ENCODE data around the gene ROBO1.
"Not testable (repeated sequence)": the region's sequence is repeated elsewhere in the genome, so short reads cannot be mapped to it uniquely, and the experiment has no call there.

ROBO1 gene

DNA sequence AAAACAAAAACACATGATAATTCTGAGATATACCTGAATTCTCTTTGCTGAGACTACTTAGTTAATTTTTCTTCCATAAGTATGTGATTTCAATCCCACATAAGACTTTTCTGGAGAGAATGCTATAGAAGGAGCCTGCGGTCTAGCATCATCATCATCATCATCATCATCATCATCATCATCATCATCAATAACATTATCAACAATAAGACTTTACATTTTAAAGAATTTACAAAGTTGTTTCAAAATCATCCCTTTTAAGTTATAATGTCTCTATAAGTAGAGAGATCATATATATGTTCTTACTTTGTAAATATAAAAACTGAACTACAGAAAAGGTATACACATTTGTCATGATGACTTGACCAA is 965.3 kb downstream of the ROBO1 start:
- DNase-seq (ENCODE audit: low read depth in 2 of 2), result no peak

DNA sequence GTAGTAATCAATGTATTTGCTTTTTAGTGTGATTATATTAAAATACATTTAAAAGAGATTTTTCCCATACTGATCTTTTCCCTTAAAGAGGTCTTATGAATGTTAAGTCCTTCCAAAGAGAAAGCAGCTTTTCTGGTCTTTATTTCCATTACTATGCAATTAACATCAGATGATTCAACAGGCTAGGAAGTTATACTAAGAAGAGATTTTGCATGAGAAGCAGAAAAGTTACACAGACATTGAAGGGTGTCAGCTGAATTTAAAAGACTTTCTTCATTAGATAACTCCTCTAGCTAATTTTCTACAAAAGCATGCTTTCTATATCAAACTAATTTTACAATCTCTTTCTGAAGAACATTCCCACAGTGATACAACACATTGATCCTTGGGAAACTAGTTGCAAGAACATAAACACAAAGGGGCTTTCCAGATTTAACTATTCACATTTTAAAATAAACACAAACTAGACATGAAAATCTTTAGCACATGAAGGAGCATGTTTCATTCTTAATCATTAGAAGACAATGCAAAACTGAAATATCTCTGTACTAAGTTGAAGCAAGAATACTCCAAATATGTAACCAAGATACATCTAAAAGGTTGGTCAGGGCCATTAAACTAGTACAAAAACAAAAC is 965.8 kb downstream of the ROBO1 start:
- DNase-seq (ENCODE audit: low read depth in 2 of 2), result no peak

DNA sequence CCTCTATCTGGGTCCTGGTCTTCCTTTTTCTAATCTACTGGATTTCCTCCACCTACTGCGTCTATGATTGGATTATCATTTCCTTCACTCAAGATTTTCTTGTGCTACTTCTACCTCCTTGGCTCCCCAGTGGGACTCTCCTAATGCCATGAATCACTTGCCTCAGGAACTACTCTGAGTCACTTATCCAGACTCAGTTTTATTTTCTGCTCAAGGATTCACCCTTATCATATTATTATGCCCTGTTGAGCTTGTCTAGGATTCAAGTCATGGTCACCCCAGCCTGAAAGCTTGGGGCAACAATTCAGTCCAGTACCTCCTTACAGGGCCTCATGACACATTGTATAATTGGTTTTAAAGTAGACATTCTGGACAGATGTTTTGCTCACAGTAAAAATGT is 968.1 kb downstream of the ROBO1 start:
- no peak for DNase-seq (ENCODE audit: low read depth in 2 of 2)

GRCh38 chr3:78798266-78798832 is 969.4 kb downstream of the ROBO1 start:
- DNase-seq (ENCODE audit: low read depth in 2 of 2), result no peak

DNA sequence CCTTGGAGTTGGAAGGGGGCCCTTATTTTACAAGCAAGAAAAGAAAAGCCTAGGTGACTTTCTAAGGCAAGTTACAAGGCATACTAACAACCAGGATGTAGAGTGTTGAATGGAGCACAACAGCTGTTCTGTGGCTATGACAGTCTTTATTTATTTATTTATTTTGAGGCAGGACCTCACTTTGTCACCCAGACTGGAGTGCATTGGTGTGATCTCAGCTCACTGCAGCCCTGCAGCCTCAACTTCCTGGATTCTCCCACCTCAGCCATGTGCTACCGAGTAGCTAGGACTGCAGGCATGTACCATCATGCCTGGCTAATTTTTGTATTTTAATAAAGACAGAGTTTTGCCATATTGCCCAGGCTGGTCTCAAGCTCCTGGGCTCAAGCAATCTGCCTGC is 973.4 kb downstream of the ROBO1 start:
- no peak for DNase-seq (ENCODE audit: low read depth in 2 of 2)

- no peak for DNase-seq (ENCODE audit: low read depth in 2 of 2)
Observed at GRCh38 chr3:78792733-78793132, 975.1 kb downstream of the ROBO1 start.

GRCh38 chr3:78792212-78792611 is 975.6 kb downstream of the ROBO1 start:
- DNase-seq (ENCODE audit: low read depth in 2 of 2), result no peak

DNA sequence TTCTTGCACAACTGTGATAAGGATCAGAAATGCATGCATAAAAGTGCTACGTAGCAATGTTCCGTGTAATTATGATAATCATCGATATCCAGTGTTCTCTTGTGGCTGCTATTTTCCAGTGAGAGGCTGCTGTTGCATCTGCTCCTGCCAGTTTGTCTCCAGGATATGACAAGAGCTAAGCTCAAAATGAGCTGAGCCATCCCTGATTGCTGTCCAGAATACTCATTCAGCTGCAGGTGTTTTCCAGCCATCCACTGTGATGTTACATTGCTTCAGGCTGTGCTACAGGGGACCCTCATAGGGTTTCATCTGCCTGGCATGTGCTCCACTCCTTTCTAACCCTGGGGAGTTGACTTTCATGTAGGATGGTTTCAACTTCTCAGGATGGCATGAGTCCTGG is 976.0 kb downstream of the ROBO1 start:
- no peak for DNase-seq (ENCODE audit: low read depth in 2 of 2)

DNA sequence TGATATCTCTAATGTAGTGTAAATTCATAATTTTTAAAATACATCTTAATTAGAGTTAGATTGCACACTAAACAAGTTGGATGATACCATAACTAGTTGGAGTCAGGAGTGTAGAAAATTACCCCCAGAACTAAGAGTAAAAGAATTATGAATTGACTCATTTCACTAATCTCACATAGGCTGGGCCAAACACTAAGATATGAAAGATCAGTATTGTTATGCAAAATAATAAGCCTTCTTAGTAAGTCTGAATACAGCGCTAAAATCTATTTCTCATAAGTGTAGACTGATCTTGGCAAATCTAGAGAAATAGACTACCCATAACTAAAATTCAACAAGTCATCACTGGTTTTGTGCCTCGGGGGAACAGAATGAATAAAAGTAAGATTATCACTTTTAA is 979.0 kb downstream of the ROBO1 start:
- no peak for DNase-seq (ENCODE audit: low read depth in 2 of 2)

DNA sequence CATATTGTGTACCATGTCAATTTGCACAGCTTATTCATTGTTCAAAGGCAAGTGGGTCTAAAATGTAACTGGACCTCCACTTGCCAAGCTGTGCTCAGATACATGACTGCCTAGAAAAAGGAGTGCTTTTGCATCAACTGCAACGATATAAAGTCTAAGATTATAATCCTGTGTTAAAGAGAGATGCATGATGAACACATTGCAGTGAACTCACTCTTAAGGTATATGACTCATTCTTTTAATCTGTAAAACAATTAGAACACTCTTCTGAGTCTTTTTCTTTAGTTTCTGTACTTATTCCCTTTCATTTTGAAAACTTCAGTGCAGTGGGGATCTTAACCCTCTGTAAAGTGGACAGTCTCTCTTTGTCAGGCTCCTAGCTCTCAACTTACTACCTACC is 982.8 kb downstream of the ROBO1 start:
- no peak for DNase-seq (ENCODE audit: low read depth in 2 of 2)

DNA sequence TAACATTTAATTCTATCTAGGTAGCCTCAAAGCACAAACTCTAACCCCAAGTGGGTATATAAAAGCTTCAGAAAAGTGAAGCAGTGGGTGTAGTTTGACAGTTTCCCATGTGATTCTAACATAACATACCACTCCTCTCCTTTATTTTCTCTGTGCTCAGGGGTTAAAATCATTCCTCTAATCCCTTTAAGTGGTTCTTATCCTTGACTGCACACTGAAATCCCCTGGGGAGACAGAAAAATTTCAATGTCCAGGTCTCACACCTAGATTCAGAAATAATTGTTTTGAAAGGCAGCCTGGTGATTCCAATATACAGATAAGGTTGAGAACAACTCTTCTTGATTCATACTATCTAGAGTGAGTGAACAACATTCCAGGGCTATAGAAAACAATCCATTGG is 986.4 kb downstream of the ROBO1 start:
- DNase-seq (ENCODE audit: low read depth in 2 of 2), result no peak

- no peak for DNase-seq (ENCODE audit: low read depth in 2 of 2)
Observed at GRCh38 chr3:78765671-78766485, 1001.9 kb downstream of the ROBO1 start.

DNA sequence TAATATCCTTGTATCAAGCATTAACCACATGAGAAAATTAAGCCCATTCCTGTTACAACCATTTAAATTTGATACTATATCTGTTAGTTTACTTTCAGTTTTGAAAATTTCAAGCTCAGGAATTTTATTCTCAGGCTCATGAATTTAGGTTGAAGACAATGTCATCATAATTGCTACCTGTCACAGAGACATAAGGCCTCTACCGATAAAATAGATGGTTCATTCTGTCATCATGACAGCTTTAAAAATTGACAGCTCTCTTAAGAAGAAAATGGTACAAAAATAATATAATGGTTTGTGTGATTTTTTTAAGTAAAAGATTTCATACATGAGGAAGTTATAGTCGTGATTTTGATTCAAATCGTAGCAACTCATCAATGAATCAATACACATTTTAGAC is 1003.2 kb downstream of the ROBO1 start:
- no peak for DNase-seq (ENCODE audit: low read depth in 2 of 2)

DNA sequence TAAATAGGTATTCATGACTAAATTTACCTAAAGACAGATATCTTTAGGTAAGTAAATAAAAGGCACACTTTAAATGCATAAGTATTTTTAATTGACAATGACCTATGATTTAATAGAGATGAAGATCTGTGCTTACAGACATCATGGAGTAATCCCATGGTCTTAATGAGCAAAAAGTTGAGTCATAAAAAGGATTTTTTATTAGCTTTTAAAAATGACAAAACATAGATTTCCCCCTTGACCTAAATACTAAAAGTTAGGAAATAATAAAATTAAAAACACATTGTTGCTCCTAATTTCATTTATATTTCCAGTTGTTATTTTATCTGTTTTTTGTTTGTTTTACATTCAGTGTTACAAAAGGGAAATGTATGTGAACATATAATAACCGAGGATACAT is 1005.7 kb downstream of the ROBO1 start:
- no peak for DNase-seq (ENCODE audit: low read depth in 2 of 2)

- DNase-seq (ENCODE audit: low read depth in 2 of 2), result no peak
Observed at GRCh38 chr3:78761126-78761525, 1006.7 kb downstream of the ROBO1 start.

GRCh38 chr3:78757731-78758130 is 1010.1 kb downstream of the ROBO1 start:
- DNase-seq (ENCODE audit: low read depth in 2 of 2), result no peak

DNA sequence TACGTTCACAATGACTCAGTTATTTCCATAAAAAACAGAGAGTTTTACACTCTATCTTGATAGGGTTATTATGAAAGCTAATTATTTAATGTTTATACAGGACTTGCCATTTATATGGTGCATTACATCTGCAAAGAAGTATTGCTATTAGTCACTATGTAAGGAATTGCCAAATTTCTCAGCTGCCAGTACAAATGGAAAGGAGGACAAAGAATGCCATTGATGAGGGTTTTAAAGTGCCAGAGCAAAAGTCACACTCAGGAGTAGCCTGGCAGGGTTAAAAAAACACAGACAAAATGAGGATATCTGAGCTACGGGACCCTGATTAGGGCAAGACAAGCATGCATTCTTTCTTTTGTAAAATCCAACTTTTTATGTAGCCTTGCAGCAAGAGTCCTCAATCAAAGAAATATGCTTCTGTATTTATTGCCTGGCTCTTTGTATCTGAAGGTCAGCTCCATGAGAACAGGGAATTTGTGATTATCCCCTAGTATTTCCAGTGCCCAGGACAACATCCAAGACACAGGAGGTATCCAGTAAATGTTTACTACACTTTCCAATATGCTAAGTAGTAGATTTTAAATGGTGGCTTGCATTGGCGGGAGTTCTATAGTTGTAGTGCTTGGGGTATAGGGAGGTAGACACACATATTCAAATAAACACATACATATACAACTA is 1013.6 kb downstream of the ROBO1 start:
- no peak for DNase-seq (ENCODE audit: low read depth in 2 of 2)

DNA sequence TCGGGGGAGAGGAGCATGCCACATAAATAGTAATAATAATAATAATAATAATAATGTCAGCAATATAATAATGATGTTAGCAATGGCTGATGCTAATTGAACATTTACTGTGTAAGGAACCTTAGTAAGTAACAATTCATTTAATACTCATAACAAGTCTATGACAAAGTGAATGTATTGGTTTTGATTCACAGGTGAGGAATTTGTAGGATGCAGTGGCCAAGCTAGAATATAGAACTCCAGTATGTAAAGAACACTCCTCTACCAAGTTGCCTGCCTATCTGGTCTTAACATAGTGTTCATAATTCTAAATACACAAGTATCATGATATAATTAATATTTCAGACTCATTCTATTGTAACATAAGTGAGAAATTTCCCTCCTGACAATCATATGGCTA is 1016.5 kb downstream of the ROBO1 start:
- DNase-seq (ENCODE audit: low read depth in 2 of 2), result no peak

DNA sequence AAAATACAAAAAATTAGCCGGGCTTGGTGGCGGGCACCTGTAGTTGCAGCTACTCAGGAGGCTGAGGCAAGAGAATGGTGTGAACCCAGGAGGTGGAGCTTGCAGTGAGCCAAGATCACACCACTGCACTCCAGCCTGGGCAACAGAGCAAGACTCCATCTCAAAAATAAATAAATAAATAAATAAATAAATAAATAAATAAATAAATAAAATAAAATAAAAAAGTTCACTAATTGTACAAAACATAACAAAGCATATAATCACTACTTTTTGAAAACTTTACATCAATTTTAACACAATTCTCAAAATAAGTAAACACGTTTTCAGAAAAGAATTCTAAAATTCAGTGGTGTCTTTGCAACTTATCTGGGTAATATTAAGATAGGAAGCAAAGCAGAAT is 1017.5 kb downstream of the ROBO1 start:
- DNase-seq (ENCODE audit: low read depth in 2 of 2), result not testable (repeated sequence)

GRCh38 chr3:78749056-78749455 is 1018.7 kb downstream of the ROBO1 start:
- no peak for DNase-seq (ENCODE audit: low read depth in 2 of 2)

GRCh38 chr3:78745847-78746246 is 1022.0 kb downstream of the ROBO1 start:
- no peak for DNase-seq (ENCODE audit: low read depth in 2 of 2)

DNA sequence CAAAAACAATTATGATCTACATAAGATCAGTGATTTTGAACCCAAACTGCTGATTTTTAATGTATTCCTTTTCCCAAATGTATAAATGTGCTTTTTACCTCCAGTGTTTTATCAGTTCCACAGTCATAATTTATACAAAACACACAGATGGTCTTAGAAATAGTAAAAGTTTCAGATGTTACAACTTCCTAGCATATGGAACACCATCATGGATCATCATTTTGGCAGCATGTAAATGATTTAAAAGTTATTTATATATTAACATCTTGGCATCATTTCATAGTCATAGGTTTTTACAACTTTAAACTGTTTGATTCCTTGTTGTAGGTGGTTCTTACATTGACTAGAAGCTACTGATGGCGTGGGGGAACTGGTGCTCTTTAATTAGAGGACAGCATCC is 1025.3 kb downstream of the ROBO1 start:
- no peak for DNase-seq (ENCODE audit: low read depth in 2 of 2)

DNA sequence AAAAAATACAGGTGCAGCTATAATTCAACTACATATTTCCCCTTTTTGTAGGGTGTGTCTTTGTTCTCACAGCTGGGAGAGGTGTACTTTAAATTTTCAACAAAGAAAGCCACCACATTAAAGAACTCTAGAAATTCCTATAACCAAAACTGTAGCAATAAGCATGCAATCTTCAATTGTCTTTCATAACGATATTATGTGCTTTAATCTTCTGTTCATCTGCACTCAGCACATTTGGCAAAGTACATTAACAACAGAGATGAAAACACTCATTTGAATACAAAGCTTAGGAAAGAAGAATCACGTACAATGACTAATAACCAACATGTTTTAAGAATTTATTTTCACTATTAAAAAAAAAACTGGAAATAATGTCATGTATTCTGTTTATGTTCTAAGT is 1025.8 kb downstream of the ROBO1 start:
- DNase-seq (ENCODE audit: low read depth in 2 of 2), result no peak
